ENCODE measurements around the gene PMM2. TPM values are rescaled to one million over a fixed set of nuclear protein-coding genes. Genes with fewer than 3 reads are reported as not detected.
"Not testable (repeated sequence)": the region's sequence is repeated elsewhere in the genome, so short reads cannot be mapped to it uniquely, and the experiment has no call there.

The PMM2 gene
- total RNA-seq, 1 experiment from 2014 or later = 59.4 TPM

GRCh38 chr16:8777217-8777616 is 20.4 kb upstream of the PMM2 start:
- no peak overlapping the region for H3K27ac Mint-ChIP-seq (ENCODE audit: low read depth, unreplicated experiment)
- ChIA-PET POLR2A (no interaction called here), CTCF (interaction anchor here (0.6 to 1.3 kb wide), 2 partner anchors 12 to 14 kb away, joined by 3 to 4 read pairs; no protein-coding TSS in a partner anchor)
- peaks cover 17% of the 10 kb centered on the region for H3K27me3 Mint-ChIP-seq (ENCODE audit: insufficient read depth, unreplicated experiment)
- DNase-seq (ENCODE audit: unreplicated experiment) = no peak
- no peaks in the 10 kb centered on the region for H3K36me3 Mint-ChIP-seq (ENCODE audit: insufficient read depth, unreplicated experiment)
- TF ChIP-seq CTCF (IDR thresholded peaks at IDR 0.05; ENCODE audit: unreplicated experiment) = no peak
- intact Hi-C loops (cut with micrococcal nuclease) = no loop called here
- H3K4me1 Mint-ChIP-seq (ENCODE audit: insufficient read depth, unreplicated experiment) = no peaks in the 10 kb centered on the region
- no peak overlapping the region for H3K4me3 Mint-ChIP-seq (ENCODE audit: unreplicated experiment)
- no TSS peak for BruUV-seq (replicated peaks)
- no peaks in the 10 kb centered on the region for H3K9me3 Mint-ChIP-seq (ENCODE audit: unreplicated experiment)

- intact Hi-C loops (cut with micrococcal nuclease) = no loop called here
- H3K9me3 Mint-ChIP-seq (ENCODE audit: unreplicated experiment) = no peaks in the 10 kb centered on the region
- no peak for TF ChIP-seq CTCF (IDR thresholded peaks at IDR 0.05; ENCODE audit: unreplicated experiment)
- ChIA-PET CTCF (interaction anchor here (0.6 to 12.4 kb wide), 3 partner anchors 9 to 116 kb away, joined by 3 to 303 read pairs (median 11); partner anchors contain the start of gene ABAT), POLR2A (no interaction called here)
- H3K36me3 Mint-ChIP-seq (ENCODE audit: insufficient read depth, unreplicated experiment) = no peaks in the 10 kb centered on the region
- H3K27ac Mint-ChIP-seq (ENCODE audit: low read depth, unreplicated experiment) = no peak overlapping the region
- H3K27me3 Mint-ChIP-seq (ENCODE audit: insufficient read depth, unreplicated experiment) = peaks cover 23% of the 10 kb centered on the region
- H3K4me3 Mint-ChIP-seq (ENCODE audit: unreplicated experiment) = no peak overlapping the region
- no peak for DNase-seq (ENCODE audit: unreplicated experiment)
- BruUV-seq (replicated peaks) = no TSS peak
- H3K4me1 Mint-ChIP-seq (ENCODE audit: insufficient read depth, unreplicated experiment) = no peaks in the 10 kb centered on the region
These were observed 15.8 kb upstream of the PMM2 start for GRCh38 chr16:8781797-8782196.

GRCh38 chr16:8782673-8783072 is 15.0 kb upstream of the PMM2 start:
- Mint-ChIP-seq H3K4me1 (ENCODE audit: insufficient read depth, unreplicated experiment) (no peaks in the 10 kb centered on the region), H3K27ac (ENCODE audit: low read depth, unreplicated experiment) (no peak overlapping the region), H3K36me3 (ENCODE audit: insufficient read depth, unreplicated experiment) (no peaks in the 10 kb centered on the region), H3K9me3 (ENCODE audit: unreplicated experiment) (no peaks in the 10 kb centered on the region), H3K4me3 (ENCODE audit: unreplicated experiment) (no peak overlapping the region), H3K27me3 (ENCODE audit: insufficient read depth, unreplicated experiment) (peaks cover 23% of the 10 kb centered on the region)
- intact Hi-C loops (cut with micrococcal nuclease) = no loop called here
- no peak for TF ChIP-seq CTCF (IDR thresholded peaks at IDR 0.05; ENCODE audit: unreplicated experiment)
- ChIA-PET CTCF (interaction anchor here (2.4 to 12.4 kb wide), 2 partner anchors 9 to 117 kb away, joined by 11 to 303 read pairs; partner anchors contain the start of gene ABAT), POLR2A (no interaction called here)
- BruUV-seq (replicated peaks) = no TSS peak
- DNase-seq (ENCODE audit: unreplicated experiment) = no peak

- Mint-ChIP-seq H3K4me1 (ENCODE audit: insufficient read depth, unreplicated experiment) (no peaks in the 10 kb centered on the region), H3K27me3 (ENCODE audit: insufficient read depth, unreplicated experiment) (peaks cover 23% of the 10 kb centered on the region), H3K9me3 (ENCODE audit: unreplicated experiment) (no peaks in the 10 kb centered on the region), H3K36me3 (ENCODE audit: insufficient read depth, unreplicated experiment) (no peaks in the 10 kb centered on the region), H3K4me3 (ENCODE audit: unreplicated experiment) (no peak overlapping the region), H3K27ac (ENCODE audit: low read depth, unreplicated experiment) (no peak overlapping the region)
- TF ChIP-seq CTCF (IDR thresholded peaks at IDR 0.05; ENCODE audit: unreplicated experiment) = no peak
- POLR2A ChIA-PET = no interaction called here
- BruUV-seq (replicated peaks) = no TSS peak
- DNase-seq (ENCODE audit: unreplicated experiment) = no peak
- CTCF ChIA-PET = interaction anchor here (0.8 to 12.4 kb wide), 4 partner anchors 9 to 119 kb away, joined by 3 to 303 read pairs (median 3); partner anchors contain the start of genes ABAT, PMM2 and TMEM186
- intact Hi-C loops (cut with micrococcal nuclease) = no loop called here
These were observed 12.2 kb upstream of the PMM2 start for GRCh38 chr16:8785408-8785807.

- ChIA-PET POLR2A (interaction anchor here (0.7 kb wide), 1 partner anchor 123 kb away, joined by 3 read pairs; no protein-coding TSS in a partner anchor), CTCF (interaction anchor here (0.6 to 12.4 kb wide), 7 partner anchors 8 to 219 kb away, joined by 3 to 303 read pairs (median 3); partner anchors contain the start of gene ABAT)
- BruUV-seq (replicated peaks); intact Hi-C loops (cut with micrococcal nuclease); H3K4me3 Mint-ChIP-seq (ENCODE audit: unreplicated experiment); H3K4me1 Mint-ChIP-seq (ENCODE audit: insufficient read depth, unreplicated experiment); H3K36me3 Mint-ChIP-seq (ENCODE audit: insufficient read depth, unreplicated experiment); H3K9me3 Mint-ChIP-seq (ENCODE audit: unreplicated experiment); H3K27ac Mint-ChIP-seq (ENCODE audit: low read depth, unreplicated experiment); DNase-seq (ENCODE audit: unreplicated experiment): not testable (repeated sequence)
- H3K27me3 Mint-ChIP-seq (ENCODE audit: insufficient read depth, unreplicated experiment) = peaks cover 14% of the 10 kb centered on the region
These were observed 11.3 kb upstream of the PMM2 start for GRCh38 chr16:8786316-8786715.

Data from MCF 10A (cell line).